Neural cell (in vitro differentiated cells): Measurements from ENCODE around the gene LRRC72. TPM values are rescaled to one million over a fixed set of nuclear protein-coding genes. Genes with fewer than 3 reads are reported as not detected.

Source experiments
- H2AFZ ChIP-seq: fragments of 200-600, 300-800 bp; sonication (generic), shearing (Covaris generic); 2 replicates; pipeline ENCODE4 v1.6.0; 2014; ENCODE audit warnings: low read depth, mild to moderate bottlenecking, antibody characterized with exemption, low read length, moderate library complexity
- H3F3A ChIP-seq: fragments of 200-600 bp; shearing (Covaris generic); 2 replicates; pipeline ENCODE4 v1.6.1; 2016; ENCODE audit warnings: mild to moderate bottlenecking, moderate library complexity, mixed read lengths, antibody characterized with exemption, low read length; ENCODE audit not compliant: insufficient read depth, poor library complexity, severe bottlenecking
- H3K27ac ChIP-seq: fragments of 200-600, 300-800 bp; sonication (generic), shearing (Covaris generic); 2 replicates; pipeline ENCODE4 v1.5.1; 2014; ENCODE audit warnings: mild to moderate bottlenecking, low read length, moderate library complexity
- H3K27me3 ChIP-seq: fragments of 300-800, 200-600 bp; sonication (generic), shearing (Covaris generic); 2 replicates; pipeline ENCODE4 v1.6.0; 2014; ENCODE audit warnings: mild to moderate bottlenecking, low read depth, low read length, moderate library complexity; ENCODE audit not compliant: insufficient read depth
- H3K36me3 ChIP-seq: fragments of 300-800, 200-600 bp; sonication (generic), shearing (Covaris generic); 2 replicates; pipeline ENCODE4 v1.5.1; 2014; ENCODE audit warnings: mild to moderate bottlenecking, antibody characterized with exemption, low read length, moderate library complexity; ENCODE audit not compliant: insufficient read depth
- H3K4me2 ChIP-seq: fragments of 300-800, 200-600 bp; sonication (generic), shearing (Covaris generic); 2 replicates; pipeline ENCODE4 v1.6.0; 2014; ENCODE audit warnings: mild to moderate bottlenecking, low read length
- H3K4me3 ChIP-seq: fragments of 300-800, 200-600 bp; sonication (generic), shearing (Covaris generic); 2 replicates; pipeline ENCODE4 v1.5.1; 2014; ENCODE audit warnings: mild to moderate bottlenecking, low read length, moderate library complexity
- H3K79me2 ChIP-seq: fragments of 200-600 bp; shearing (Covaris generic); replicated peaks from 2 replicates; pipeline ENCODE4 v1.6.0; 2014; ENCODE audit warnings: mild to moderate bottlenecking, low read length, moderate library complexity; ENCODE audit not compliant: insufficient read depth
- H3K9ac ChIP-seq: fragments of 300-800, 200-600 bp; sonication (generic), shearing (Covaris generic); 2 replicates; pipeline ENCODE4 v1.6.1; 2016; ENCODE audit warnings: mild to moderate bottlenecking, low read length, mixed read lengths
- H3K9me2 ChIP-seq: fragments of 200-600 bp; shearing (Covaris generic); 2 replicates; pipeline ENCODE4 v1.6.1; 2016; ENCODE audit warnings: mild to moderate bottlenecking, low read length, mixed read lengths; ENCODE audit not compliant: insufficient read depth
- H3K9me3 ChIP-seq: fragments of 200-600, 300-800 bp; sonication (generic), shearing (Covaris generic); 2 replicates; pipeline ENCODE4 v1.6.1; 2016; ENCODE audit warnings: mild to moderate bottlenecking, mixed run types, low read length, moderate library complexity, mixed read lengths
- H4K20me1 ChIP-seq: fragments of 200-600 bp; shearing (Covaris generic); 2 replicates; pipeline ENCODE4 v1.6.1; 2016; ENCODE audit warnings: mild to moderate bottlenecking, mixed run types; ENCODE audit not compliant: insufficient read depth
- EP300 ChIP-seq: fragments of 450-650 bp; conservative IDR thresholded peaks from 2 replicates; pipeline ENCODE4 v1.6.1; 2014; ENCODE audit warnings: antibody characterized with exemption, mild to moderate bottlenecking, moderate library complexity; ENCODE audit not compliant: poor library complexity, severe bottlenecking
- EZH2 ChIP-seq: fragments of 200-600, 300-800 bp; shearing (Covaris generic), sonication (generic); IDR thresholded peaks from 2 replicates; pipeline ENCODE4 v1.6.1; 2014; ENCODE audit warnings: antibody characterized with exemption, low read length, borderline replicate concordance, mild to moderate bottlenecking; ENCODE audit not compliant: insufficient read depth, poor library complexity, severe bottlenecking
- RAD21 ChIP-seq: fragments of 450-650 bp; conservative IDR thresholded peaks from 2 replicates; pipeline ENCODE4 v1.6.1; 2014; ENCODE audit warnings: antibody characterized with exemption, mild to moderate bottlenecking, moderate library complexity
- SMC3 ChIP-seq: fragments of 450-650 bp; conservative IDR thresholded peaks from 2 replicates; pipeline ENCODE4 v1.6.1; 2014; ENCODE audit warnings: antibody characterized with exemption, mild to moderate bottlenecking, moderate library complexity; ENCODE audit not compliant: poor library complexity
- TAF1 ChIP-seq: IDR thresholded peaks from 2 replicates; pipeline ENCODE4 v1.6.1; 2012; ENCODE audit warnings: low read depth
- polyA plus RNA-seq: library from polyadenylated mRNA; depleted of rRNA; stranded (reverse); fragments of >200 nt; gene quantifications from 2 replicates; pipeline ENCODE4 v1.2.3, GENCODE V29; 2014
- TF ChIP-seq, protein P1 (sequence below): fragments of 450-650 bp; IDR thresholded peaks from 2 replicates; pipeline ENCODE4 v1.5.1; 2014; ENCODE audit warnings: antibody characterized with exemption, mild to moderate bottlenecking, moderate library complexity; ENCODE audit not compliant: poor library complexity, severe bottlenecking
- TF ChIP-seq, protein P2 (sequence below): IDR thresholded peaks from 2 replicates; pipeline ENCODE4 v1.6.1; 2012; ENCODE audit warnings: borderline replicate concordance

Gene LRRC72
- polyA plus RNA-seq, 1 donor from 2014 or later = not detected

GRCh38 chr7:16494955-16495719, 31.5 kb upstream of the LRRC72 start:
- no peaks in the 10 kb centered on the region for H3K9me3 ChIP-seq
- no peaks in the 10 kb centered on the region for H3F3A ChIP-seq
- H3K36me3 ChIP-seq = no peaks in the 10 kb centered on the region
- H4K20me1 ChIP-seq = no peaks in the 10 kb centered on the region
- H3K79me2 ChIP-seq = no peaks in the 10 kb centered on the region
- no peak overlapping the region for H2AFZ ChIP-seq
- no peaks in the 10 kb centered on the region for H3K27me3 ChIP-seq
- no peaks in the 10 kb centered on the region for H3K9me2 ChIP-seq
- no peak overlapping the region for H3K27ac ChIP-seq
- H3K4me3 ChIP-seq = no peak overlapping the region
- H3K9ac ChIP-seq = no peak overlapping the region
- no peak for TF ChIP-seq RAD21
- TF ChIP-seq TAF1 = no peak
- TF ChIP-seq, protein P1, sequence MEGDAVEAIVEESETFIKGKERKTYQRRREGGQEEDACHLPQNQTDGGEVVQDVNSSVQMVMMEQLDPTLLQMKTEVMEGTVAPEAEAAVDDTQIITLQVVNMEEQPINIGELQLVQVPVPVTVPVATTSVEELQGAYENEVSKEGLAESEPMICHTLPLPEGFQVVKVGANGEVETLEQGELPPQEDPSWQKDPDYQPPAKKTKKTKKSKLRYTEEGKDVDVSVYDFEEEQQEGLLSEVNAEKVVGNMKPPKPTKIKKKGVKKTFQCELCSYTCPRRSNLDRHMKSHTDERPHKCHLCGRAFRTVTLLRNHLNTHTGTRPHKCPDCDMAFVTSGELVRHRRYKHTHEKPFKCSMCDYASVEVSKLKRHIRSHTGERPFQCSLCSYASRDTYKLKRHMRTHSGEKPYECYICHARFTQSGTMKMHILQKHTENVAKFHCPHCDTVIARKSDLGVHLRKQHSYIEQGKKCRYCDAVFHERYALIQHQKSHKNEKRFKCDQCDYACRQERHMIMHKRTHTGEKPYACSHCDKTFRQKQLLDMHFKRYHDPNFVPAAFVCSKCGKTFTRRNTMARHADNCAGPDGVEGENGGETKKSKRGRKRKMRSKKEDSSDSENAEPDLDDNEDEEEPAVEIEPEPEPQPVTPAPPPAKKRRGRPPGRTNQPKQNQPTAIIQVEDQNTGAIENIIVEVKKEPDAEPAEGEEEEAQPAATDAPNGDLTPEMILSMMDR = no peak
- TF ChIP-seq, protein P2, sequence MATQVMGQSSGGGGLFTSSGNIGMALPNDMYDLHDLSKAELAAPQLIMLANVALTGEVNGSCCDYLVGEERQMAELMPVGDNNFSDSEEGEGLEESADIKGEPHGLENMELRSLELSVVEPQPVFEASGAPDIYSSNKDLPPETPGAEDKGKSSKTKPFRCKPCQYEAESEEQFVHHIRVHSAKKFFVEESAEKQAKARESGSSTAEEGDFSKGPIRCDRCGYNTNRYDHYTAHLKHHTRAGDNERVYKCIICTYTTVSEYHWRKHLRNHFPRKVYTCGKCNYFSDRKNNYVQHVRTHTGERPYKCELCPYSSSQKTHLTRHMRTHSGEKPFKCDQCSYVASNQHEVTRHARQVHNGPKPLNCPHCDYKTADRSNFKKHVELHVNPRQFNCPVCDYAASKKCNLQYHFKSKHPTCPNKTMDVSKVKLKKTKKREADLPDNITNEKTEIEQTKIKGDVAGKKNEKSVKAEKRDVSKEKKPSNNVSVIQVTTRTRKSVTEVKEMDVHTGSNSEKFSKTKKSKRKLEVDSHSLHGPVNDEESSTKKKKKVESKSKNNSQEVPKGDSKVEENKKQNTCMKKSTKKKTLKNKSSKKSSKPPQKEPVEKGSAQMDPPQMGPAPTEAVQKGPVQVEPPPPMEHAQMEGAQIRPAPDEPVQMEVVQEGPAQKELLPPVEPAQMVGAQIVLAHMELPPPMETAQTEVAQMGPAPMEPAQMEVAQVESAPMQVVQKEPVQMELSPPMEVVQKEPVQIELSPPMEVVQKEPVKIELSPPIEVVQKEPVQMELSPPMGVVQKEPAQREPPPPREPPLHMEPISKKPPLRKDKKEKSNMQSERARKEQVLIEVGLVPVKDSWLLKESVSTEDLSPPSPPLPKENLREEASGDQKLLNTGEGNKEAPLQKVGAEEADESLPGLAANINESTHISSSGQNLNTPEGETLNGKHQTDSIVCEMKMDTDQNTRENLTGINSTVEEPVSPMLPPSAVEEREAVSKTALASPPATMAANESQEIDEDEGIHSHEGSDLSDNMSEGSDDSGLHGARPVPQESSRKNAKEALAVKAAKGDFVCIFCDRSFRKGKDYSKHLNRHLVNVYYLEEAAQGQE = no peak
- no peak overlapping the region for H3K4me2 ChIP-seq

- Histone ChIP-seq H3K9me2 (no peaks in the 10 kb centered on the region), H3K79me2 (no peaks in the 10 kb centered on the region), H3K4me3 (no peak overlapping the region), H3K4me2 (no peak overlapping the region), H3K36me3 (no peaks in the 10 kb centered on the region), H3K27me3 (no peaks in the 10 kb centered on the region), H3K9ac (no peak overlapping the region), H3F3A (no peaks in the 10 kb centered on the region), H4K20me1 (no peaks in the 10 kb centered on the region), H3K27ac (no peak overlapping the region), H3K9me3 (no peaks in the 10 kb centered on the region), H2AFZ (no peak overlapping the region)
- TF ChIP-seq EZH2 = no peak
- TF ChIP-seq EP300 = no peak
- TF ChIP-seq, protein P2 = no peak
- TF ChIP-seq, protein P1 = no peak
- no peak for TF ChIP-seq SMC3
- TF ChIP-seq RAD21 = no peak
Observed at GRCh38 chr7:16498122-16498521, 28.5 kb upstream of the LRRC72 start.
